PC-3 (cell line): ENCODE data around the gene OSBPL2. TPM values are rescaled to one million over a fixed set of nuclear protein-coding genes. Genes with fewer than 3 reads are reported as not detected.

Source experiments
- ATAC-seq: fragments of 200-7000 bp; cut with Tn5 transposase; 2 replicates; pipeline ENCODE4 v1.9.1; 2020; ENCODE audit warnings: mild to moderate bottlenecking, moderate library complexity
- BruUV-seq: library from RNA; stranded (reverse); fragments of 400-500 nt; replicated peaks from 2 replicates; lab custom pipeline; 2021; lab: Mats Ljungman, UMichigan
- CTCF ChIA-PET: fragments of 300-600 bp; sonication (Branson Sonifier 250); formaldehyde crosslinking; loops from one replicate; lab custom pipeline; 2022; ENCODE audit warnings: antibody characterized with exemption; lab: Charles Lee
- POLR2A ChIA-PET: fragments of 300-600 bp; sonication (Branson Sonifier 250); formaldehyde crosslinking; loops from one replicate; lab custom pipeline; 2022; ENCODE audit warnings: antibody characterized with exemption; ENCODE audit not compliant: unreplicated experiment; lab: Charles Lee
- DNase-seq: peaks from one replicate; pipeline ENCODE4 v3.0.0-alpha.2; 2015
- H2AFZ ChIP-seq: fragments of 300-600 bp; sonication (generic); 2 replicates; pipeline ENCODE4 v1.6.0; 2016; ENCODE audit warnings: antibody characterized with exemption, low read length
- H3F3A ChIP-seq: fragments of 300-600 bp; sonication (generic); one replicate; pipeline ENCODE4 v1.6.0; 2017; ENCODE audit warnings: antibody characterized with exemption, low read length, control low read depth, mild to moderate bottlenecking; ENCODE audit not compliant: unreplicated experiment
- H3K27ac ChIP-seq: fragments of 300-600 bp; sonication (generic); 2 replicates; pipeline ENCODE4 v1.5.1; 2016; ENCODE audit warnings: mild to moderate bottlenecking, low read length
- H3K27me3 ChIP-seq: fragments of 300-600 bp; sonication (generic); 2 replicates; pipeline ENCODE4 v1.6.1; 2016; ENCODE audit warnings: low read length, mixed read lengths
- H3K36me3 ChIP-seq: fragments of 300-600 bp; sonication (generic); 2 replicates; pipeline ENCODE4 v1.6.1; 2016; ENCODE audit warnings: low read depth, mixed run types, low read length, mixed read lengths
- H3K4me1 ChIP-seq: fragments of 300-600 bp; sonication (generic); 2 replicates; pipeline ENCODE4 v1.5.1; 2016; ENCODE audit warnings: low read length; ENCODE audit not compliant: insufficient read depth
- H3K4me2 ChIP-seq: fragments of 300-600 bp; sonication (generic); 2 replicates; pipeline ENCODE4 v1.6.0; 2016; ENCODE audit warnings: low read length
- H3K4me3 ChIP-seq: fragments of 300-600 bp; sonication (generic); 2 replicates; pipeline ENCODE4 v1.5.1; 2016; ENCODE audit warnings: mild to moderate bottlenecking, low read length, mixed read lengths
- H3K79me2 ChIP-seq: fragments of 300-600 bp; sonication (generic); 2 replicates; pipeline ENCODE4 v1.6.1; 2017; ENCODE audit warnings: low read length, mixed read lengths
- H3K9ac ChIP-seq: fragments of 300-600 bp; sonication (generic); 2 replicates; pipeline ENCODE4 v1.6.0; 2016; ENCODE audit warnings: mild to moderate bottlenecking, low read length
- H3K9me2 ChIP-seq: fragments of 300-600 bp; sonication (generic); replicated peaks from 2 replicates; pipeline ENCODE4 v1.6.1; 2016; ENCODE audit warnings: mixed run types, low read length, mixed read lengths
- H3K9me3 ChIP-seq: fragments of 300-600 bp; sonication (generic); 2 replicates; pipeline ENCODE4 v1.6.1; 2016; ENCODE audit warnings: low read length, mixed read lengths
- H4K20me1 ChIP-seq: fragments of 300-600 bp; sonication (generic); 2 replicates; pipeline ENCODE4 v1.6.1; 2016; ENCODE audit warnings: low read length, mixed read lengths
- EZH2 ChIP-seq: fragments of 300-600 bp; sonication (generic); IDR thresholded peaks from one replicate; pipeline ENCODE4 v1.6.1; 2017; ENCODE audit warnings: antibody characterized with exemption, mild to moderate bottlenecking, low read length; ENCODE audit not compliant: unreplicated experiment
- EZH2phosphoT487 ChIP-seq: fragments of 300-600 bp; sonication (generic); IDR thresholded peaks from 2 replicates; pipeline ENCODE4 v1.6.1; 2018; ENCODE audit warnings: mild to moderate bottlenecking, antibody characterized with exemption, low read length, borderline replicate concordance
- intact Hi-C: fragments of 100-400 bp; cut with micrococcal nuclease; formaldehyde crosslinking; loops from 2 replicates; pipeline ENCODE4 v1.9.0; 2023
- total RNA-seq: library from RNA; depleted of rRNA; stranded (reverse); fragments of >200 nt; gene quantifications from 2 replicates; pipeline ENCODE4 v1.2.3, GENCODE V29; 2014
- TF ChIP-seq, protein P1 (sequence below): fragments of 300-600 bp; sonication (generic); conservative IDR thresholded peaks from 2 replicates; pipeline ENCODE4 v1.5.1; 2017; ENCODE audit warnings: antibody characterized with exemption, low read depth, mild to moderate bottlenecking, low read length

OSBPL2 gene
- total RNA-seq, 1 experiment from 2014 or later: 39.7 TPM

DNA sequence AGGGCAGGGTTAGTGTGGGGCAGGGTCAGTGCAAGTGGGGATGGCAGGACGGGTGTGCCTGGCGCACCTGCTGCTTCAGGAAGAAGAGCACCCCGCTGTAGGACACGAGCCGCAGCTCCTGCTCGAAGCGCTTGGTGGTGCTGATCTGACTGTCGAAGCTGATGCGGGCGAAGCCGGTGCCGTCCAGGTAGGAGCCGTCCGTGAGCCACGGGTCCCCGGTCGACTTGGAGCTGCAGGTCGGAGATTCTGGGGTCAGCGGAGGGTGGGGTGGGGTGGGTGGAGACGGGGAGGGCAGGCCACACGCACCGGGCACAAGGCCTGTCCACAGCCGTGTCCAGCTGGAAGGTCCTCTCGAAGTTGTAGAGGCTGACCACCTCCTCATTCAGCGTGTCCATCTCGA lies 74.7 kb downstream of the OSBPL2 start:
- no peak for ATAC-seq
- Histone ChIP-seq H3K79me2 (no peaks in the 10 kb centered on the region), H3K4me2 (no peak overlapping the region), H3K4me3 (no peak overlapping the region), H3K9ac (no peak overlapping the region), H3K9me2 (no peaks in the 10 kb centered on the region), H3K9me3 (no peaks in the 10 kb centered on the region), H3K27ac (no peak overlapping the region), H3K36me3 (peaks cover 66% of the 10 kb centered on the region), H3F3A (peaks cover 8% of the 10 kb centered on the region), H3K4me1 (no peaks in the 10 kb centered on the region), H4K20me1 (peaks cover 7% of the 10 kb centered on the region), H3K27me3 (no peaks in the 10 kb centered on the region), H2AFZ (no peak overlapping the region)
- no TSS peak for BruUV-seq
- DNase-seq: no peak
- CTCF ChIA-PET: no interaction called here
- POLR2A ChIA-PET: no interaction called here
- intact Hi-C loops: no loop called here
- TF ChIP-seq, protein P1, sequence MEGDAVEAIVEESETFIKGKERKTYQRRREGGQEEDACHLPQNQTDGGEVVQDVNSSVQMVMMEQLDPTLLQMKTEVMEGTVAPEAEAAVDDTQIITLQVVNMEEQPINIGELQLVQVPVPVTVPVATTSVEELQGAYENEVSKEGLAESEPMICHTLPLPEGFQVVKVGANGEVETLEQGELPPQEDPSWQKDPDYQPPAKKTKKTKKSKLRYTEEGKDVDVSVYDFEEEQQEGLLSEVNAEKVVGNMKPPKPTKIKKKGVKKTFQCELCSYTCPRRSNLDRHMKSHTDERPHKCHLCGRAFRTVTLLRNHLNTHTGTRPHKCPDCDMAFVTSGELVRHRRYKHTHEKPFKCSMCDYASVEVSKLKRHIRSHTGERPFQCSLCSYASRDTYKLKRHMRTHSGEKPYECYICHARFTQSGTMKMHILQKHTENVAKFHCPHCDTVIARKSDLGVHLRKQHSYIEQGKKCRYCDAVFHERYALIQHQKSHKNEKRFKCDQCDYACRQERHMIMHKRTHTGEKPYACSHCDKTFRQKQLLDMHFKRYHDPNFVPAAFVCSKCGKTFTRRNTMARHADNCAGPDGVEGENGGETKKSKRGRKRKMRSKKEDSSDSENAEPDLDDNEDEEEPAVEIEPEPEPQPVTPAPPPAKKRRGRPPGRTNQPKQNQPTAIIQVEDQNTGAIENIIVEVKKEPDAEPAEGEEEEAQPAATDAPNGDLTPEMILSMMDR: no peak
- no peak for TF ChIP-seq EZH2

DNA sequence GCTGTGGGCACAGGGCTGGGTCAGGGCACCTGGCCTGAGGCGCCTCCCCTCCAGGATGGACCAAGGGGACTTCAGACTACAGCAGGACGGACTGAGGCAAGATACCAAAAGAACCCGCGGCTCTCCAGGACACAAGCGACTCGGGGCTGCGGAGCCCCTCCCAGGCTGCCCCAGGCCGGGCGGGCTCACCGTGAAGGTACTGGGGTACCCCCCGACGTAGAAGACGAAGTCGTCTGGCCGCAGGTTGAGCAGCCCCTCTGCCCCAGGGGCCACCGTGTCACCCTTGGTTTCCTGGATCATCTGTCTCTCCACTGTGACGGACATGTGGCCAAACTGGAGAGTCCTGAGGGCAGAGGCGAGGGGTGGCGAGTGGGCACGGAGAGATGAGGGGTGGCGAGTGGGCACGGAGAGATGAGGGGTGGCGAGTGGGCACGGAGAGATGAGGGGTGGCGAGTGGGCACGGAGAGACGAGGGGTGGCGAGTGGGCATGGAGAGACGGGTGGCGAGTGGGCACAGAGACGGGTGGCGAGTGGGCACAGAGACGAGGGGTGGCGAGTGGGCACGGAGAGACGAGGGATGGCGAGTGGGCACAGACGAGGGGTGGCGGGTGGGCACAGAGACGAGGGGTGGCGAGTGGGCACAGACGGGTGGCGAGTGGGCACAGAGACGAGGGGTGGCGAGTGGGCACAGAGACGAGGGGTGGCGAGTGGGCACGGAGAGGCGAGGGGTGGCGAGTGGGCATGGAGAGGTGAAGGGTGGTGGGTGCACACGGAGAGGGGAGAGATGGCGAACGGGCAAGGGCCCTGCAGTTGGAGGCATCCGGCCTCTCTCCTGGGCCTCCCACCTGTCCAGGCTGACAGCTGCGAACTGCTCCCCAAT lies 75.4 kb downstream of the OSBPL2 start:
- peaks cover 6% of the 10 kb centered on the region for H3F3A ChIP-seq
- H3K27ac ChIP-seq: no peak overlapping the region
- peaks cover 61% of the 10 kb centered on the region for H3K36me3 ChIP-seq
- H3K4me3 ChIP-seq: no peak overlapping the region
- no peaks in the 10 kb centered on the region for H3K27me3 ChIP-seq
- H4K20me1 ChIP-seq: 0 out of 2 replicates have a peak, but pooled peaks cover 4% of the 10 kb centered on the region
- intact Hi-C loops: no loop called here
- POLR2A ChIA-PET: no interaction called here
- CTCF ChIA-PET: no interaction called here
- DNase-seq (no peak), ATAC-seq (no peak)
- H3K9me3 ChIP-seq: no peaks in the 10 kb centered on the region
- H3K9ac ChIP-seq: no peak overlapping the region
- TF ChIP-seq EZH2 (no peak), EZH2phosphoT487 (no peak)
- TF ChIP-seq, protein P1: no peak
- no peaks in the 10 kb centered on the region for H3K4me1 ChIP-seq
- no peak overlapping the region for H3K4me2 ChIP-seq
- no peak overlapping the region for H2AFZ ChIP-seq
- no peaks in the 10 kb centered on the region for H3K9me2 ChIP-seq
- H3K79me2 ChIP-seq: no peaks in the 10 kb centered on the region
- no TSS peak for BruUV-seq

DNA sequence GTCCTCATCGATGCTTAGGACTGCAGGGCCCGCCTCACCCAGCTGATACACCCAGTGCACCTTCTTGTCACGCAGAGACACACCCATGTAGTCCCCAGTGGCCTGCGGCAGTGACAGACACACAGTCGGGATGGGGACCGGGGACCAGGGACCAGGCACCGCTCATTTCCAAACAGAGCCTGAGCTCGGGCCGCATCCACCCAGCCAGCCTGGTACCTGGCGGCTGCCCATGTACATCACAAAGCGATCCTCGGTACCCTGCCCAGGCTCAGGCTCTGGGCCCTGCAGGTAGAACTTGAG lies 76.0 kb downstream of the OSBPL2 start:
- Histone ChIP-seq H3K27ac (no peak overlapping the region), H3K9me2 (no peaks in the 10 kb centered on the region), H3K4me2 (no peak overlapping the region), H3K36me3 (peaks cover 62% of the 10 kb centered on the region), H3K4me3 (no peak overlapping the region), H3K9me3 (no peaks in the 10 kb centered on the region), H4K20me1 (peaks cover 4% of the 10 kb centered on the region; the same call in 1 of the 2 replicates), H3F3A (no peaks in the 10 kb centered on the region), H2AFZ (no peak overlapping the region), H3K27me3 (no peaks in the 10 kb centered on the region), H3K79me2 (no peaks in the 10 kb centered on the region), H3K9ac (no peak overlapping the region), H3K4me1 (no peaks in the 10 kb centered on the region)
- BruUV-seq: no TSS peak
- ChIA-PET CTCF (no interaction called here), POLR2A (no interaction called here)
- TF ChIP-seq EZH2phosphoT487 (no peak), EZH2 (no peak)
- TF ChIP-seq, protein P1: no peak
- no peak for DNase-seq
- intact Hi-C loops: no loop called here
- ATAC-seq: no peak
